B cell (primary cell): Measurements from ENCODE around the gene SELENOS.

ENCODE experiments used
- CTCF ChIP-seq: fragments of 200-600 bp; IDR thresholded peaks from one replicate; pipeline ENCODE4 v1.8.0; 2022; ENCODE audit warnings: antibody characterized with exemption, mild to moderate bottlenecking
- EZH2 ChIP-seq: IDR thresholded peaks from 2 replicates; pipeline ENCODE4 v1.6.1; 2012; ENCODE audit warnings: borderline replicate concordance, low read depth, mild to moderate bottlenecking, moderate library complexity, low read length; ENCODE audit not compliant: insufficient read depth, poor library complexity, severe bottlenecking

- TF ChIP-seq CTCF (no peak), EZH2 (no peak)
Observed at GRCh38 chr15:101272584-101272983, 4.7 kb downstream of the SELENOS start.
